Gastroesophageal sphincter (tissue), 4 donors: ENCODE data around the gene NAV2. TPM values are rescaled to one million over a fixed set of nuclear protein-coding genes. Genes with fewer than 3 reads are reported as not detected.
A peak's percentile ranks its signal among the peaks of the same experiment; 100 is the strongest.

Experiments
- ATAC-seq: fragments of 150-250 bp; one replicate; pipeline ENCODE4 v1.9.1; 2016; ENCODE audit warnings: mild to moderate bottlenecking, moderate library complexity
- H3K27ac ChIP-seq, 4 donors: fragments of 200-600 bp; sonication (generic) in 3 of 4; 1 replicate in 3 of 4; 2 replicates in 1 of 4; pipeline ENCODE4 v1.5.1; 2016 to 2019
- H3K27me3 ChIP-seq: fragments of 200-600 bp; sonication (generic); one replicate; pipeline ENCODE4 v1.5.1; 2019
- H3K36me3 ChIP-seq, 2 donors: fragments of 200-600 bp; sonication (generic); one replicate each; pipeline ENCODE4 v1.5.1; 2019; ENCODE audit warnings: control low read depth in 1 of 2
- H3K4me1 ChIP-seq, 3 donors: fragments of 200-600 bp; sonication (generic); 1 replicate in 2 of 3; 2 replicates in 1 of 3; pipeline ENCODE4 v1.5.1; 2016 to 2019; ENCODE audit warnings: control low read depth in 2 of 3
- H3K4me3 ChIP-seq, 2 donors: fragments of 200-600 bp; sonication (generic); one replicate each; pipeline ENCODE4 v1.5.1; 2019; ENCODE audit warnings: mild to moderate bottlenecking in 1 of 2, moderate library complexity in 1 of 2
- H3K9me3 ChIP-seq, 3 donors: fragments of 200-600 bp; sonication (generic); one replicate each; pipeline ENCODE4 v1.5.1; 2017 to 2019; ENCODE audit warnings: control low read depth in 2 of 3
- CTCF ChIP-seq, 4 experiments: fragments of 200-600 bp in 2 of 4; fragments of 450-650 bp in 2 of 4; sonication (generic) in 1 of 4; IDR thresholded peaks; one replicate each; pipeline ENCODE4 v1.5.1; 2017 to 2019; ENCODE audit warnings: antibody characterized with exemption in 4 of 4, mild to moderate bottlenecking in 2 of 4, moderate library complexity in 2 of 4
- EP300 ChIP-seq: sonication (generic); formaldehyde crosslinking; IDR thresholded peaks from one replicate; pipeline ENCODE4 v1.6.1; 2017; ENCODE audit warnings: antibody characterized with exemption, mild to moderate bottlenecking
- POLR2A ChIP-seq, 2 donors: fragments of 450-650 bp; IDR thresholded peaks; one replicate each; pipeline ENCODE4 v1.6.1; 2017; ENCODE audit warnings: antibody characterized with exemption in 2 of 2, mild to moderate bottlenecking in 2 of 2, moderate library complexity in 1 of 2
- POLR2AphosphoS5 ChIP-seq: sonication (generic); formaldehyde crosslinking; IDR thresholded peaks from one replicate; pipeline ENCODE4 v1.6.1; 2017; ENCODE audit warnings: antibody characterized with exemption
- WGBS, 2 donors: methylation state at CpG; one replicate each; pipeline ENCODE4 v1.1.5; 2018; ENCODE audit warnings: low coverage in 1 of 2; 5-methylcytosine and 5-hydroxymethylcytosine counted together
- total RNA-seq, 4 donors: library from RNA; depleted of rRNA; stranded (reverse); fragments of >200 nt; gene quantifications; one replicate each; pipeline ENCODE4 v1.1.0, GENCODE V29; 2016

NAV2 gene
- total RNA-seq, 4 donors from 2014 or later: 19.5 to 57.1 (median 43.4) TPM

DNA sequence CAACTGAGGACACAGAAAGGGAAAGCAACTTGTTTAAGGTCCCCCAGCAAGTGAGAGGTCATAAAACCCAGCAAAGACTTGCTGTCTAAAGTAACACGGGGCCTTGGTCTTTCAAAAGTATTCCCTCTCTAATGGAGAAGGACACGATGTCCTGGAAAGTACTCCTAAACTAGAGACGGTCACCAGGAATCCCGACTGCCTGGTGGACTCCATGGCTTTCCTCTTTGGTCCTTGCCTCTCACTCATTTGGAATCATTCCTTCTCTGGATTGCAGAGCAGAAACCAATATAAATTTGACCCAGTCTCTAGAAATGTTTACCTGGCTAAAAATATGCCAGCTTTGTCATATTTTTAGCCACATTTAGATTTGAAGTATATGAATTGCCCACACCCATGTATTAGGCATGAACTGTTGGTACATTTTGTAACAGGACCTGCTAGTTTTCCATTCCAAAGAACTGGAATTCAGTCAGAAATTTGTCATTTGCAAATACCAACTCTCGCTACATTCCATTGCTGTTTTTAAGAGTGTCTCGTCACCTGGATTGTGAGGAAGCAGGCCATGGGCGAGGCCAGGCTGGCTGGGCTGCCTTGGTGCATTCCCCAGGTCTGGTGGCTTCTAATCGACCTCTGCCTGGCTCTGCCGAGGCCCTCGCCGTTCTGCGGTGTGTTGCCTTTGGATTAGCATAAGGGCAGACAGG is 12.9 kb downstream of the NAV2 start:
- no peaks in the 10 kb centered on the region for H3K9me3 ChIP-seq
- no peak overlapping the region for H3K4me3 ChIP-seq
- WGBS, 2 donors: 45 to 66% methylated on average over 5 to 10 of the region's 12 CpGs
- H3K27ac ChIP-seq: peak overlapping the region; percentile 69 to 92 (median 83)
- peaks cover 20 to 98% (median 32%) of the 10 kb centered on the region in 3 donors for H3K4me1 ChIP-seq
- TF ChIP-seq CTCF (IDR thresholded peaks at IDR 0.05) (no peak), EP300 (peak; percentile 9), POLR2AphosphoS5 (peak; percentile 80), POLR2A (IDR thresholded peaks at IDR 0.05) (no peak)
- no peaks in the 10 kb centered on the region for H3K27me3 ChIP-seq
- peaks cover 0 to 3% of the 10 kb centered on the region in 2 donors for H3K36me3 ChIP-seq
- peak; percentile 60 for ATAC-seq

GRCh38 chr11:19727246-19727645 is 14.6 kb downstream of the NAV2 start:
- 100% methylated on average over 1 of the region's 1 CpG; no CpG with 5 or more reads in 1 of the 2 donors for WGBS, 2 donors
- ATAC-seq: no peak
- no peak for TF ChIP-seq CTCF (IDR thresholded peaks at IDR 0.05)
- TF ChIP-seq EP300: no peak
- peak; percentile 72 for TF ChIP-seq POLR2AphosphoS5
- no peak for TF ChIP-seq POLR2A (IDR thresholded peaks at IDR 0.05)
- Histone ChIP-seq H3K4me1 (peaks cover 20 to 99% (median 32%) of the 10 kb centered on the region in 3 donors), H3K36me3 (peaks cover 0 to 3% of the 10 kb centered on the region in 2 donors), H3K27ac (peak overlapping the region in 3 of 4 donors; percentile 81 to 92 (median 85)), H3K27me3 (no peaks in the 10 kb centered on the region), H3K4me3 (no peak overlapping the region), H3K9me3 (no peaks in the 10 kb centered on the region)

GRCh38 chr11:19728436-19728835 is 15.8 kb downstream of the NAV2 start:
- H3K27me3 ChIP-seq: no peaks in the 10 kb centered on the region
- H3K4me3 ChIP-seq: no peak overlapping the region
- H3K4me1 ChIP-seq: peaks cover 16 to 99% (median 24%) of the 10 kb centered on the region in 3 donors
- 47 to 67% methylated on average over 1 to 3 of the region's 4 CpGs for WGBS, 2 donors
- peak overlapping the region in 3 of 4 donors; percentile 77 to 85 (median 80) for H3K27ac ChIP-seq
- peak; percentile 34 for ATAC-seq
- H3K36me3 ChIP-seq: peaks cover 0 to 3% of the 10 kb centered on the region in 2 donors
- TF ChIP-seq EP300 (no peak), POLR2AphosphoS5 (no peak), POLR2A (IDR thresholded peaks at IDR 0.05) (no peak), CTCF (IDR thresholded peaks at IDR 0.05) (no peak)
- no peaks in the 10 kb centered on the region for H3K9me3 ChIP-seq

DNA sequence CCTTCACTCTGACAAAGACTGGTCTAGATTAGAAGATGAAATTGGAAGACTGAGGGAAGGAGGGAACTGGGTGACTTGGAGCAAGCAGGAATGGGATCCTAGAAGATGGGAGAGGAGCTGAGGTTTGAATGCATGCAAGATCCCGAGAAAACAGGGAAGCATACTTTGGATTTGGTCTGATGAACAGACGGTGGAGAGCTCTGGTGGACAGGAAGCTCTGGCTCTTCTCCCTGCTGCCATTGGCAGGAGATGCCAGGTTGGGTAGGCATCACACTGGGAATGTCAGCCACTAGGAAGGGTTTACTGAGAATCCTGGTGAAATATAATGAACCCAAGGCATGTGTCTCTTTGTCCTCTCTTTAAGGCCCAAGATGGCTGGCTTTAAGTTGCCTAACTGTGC is 16.5 kb downstream of the NAV2 start:
- peak overlapping the region; percentile 25 to 80 (median 78) for H3K27ac ChIP-seq
- H3K4me1 ChIP-seq: peaks cover 13 to 96% (median 18%) of the 10 kb centered on the region in 3 donors
- peaks cover 0 to 3% of the 10 kb centered on the region in 2 donors for H3K36me3 ChIP-seq
- no peak for TF ChIP-seq POLR2AphosphoS5
- no peak for TF ChIP-seq CTCF (IDR thresholded peaks at IDR 0.05)
- TF ChIP-seq EP300: no peak
- TF ChIP-seq POLR2A (IDR thresholded peaks at IDR 0.05): no peak
- 51 to 80% methylated on average over 2 of the region's 2 CpGs for WGBS, 2 donors
- H3K27me3 ChIP-seq: no peaks in the 10 kb centered on the region
- no peak overlapping the region for H3K4me3 ChIP-seq
- H3K9me3 ChIP-seq: no peaks in the 10 kb centered on the region
- ATAC-seq: no peak

DNA sequence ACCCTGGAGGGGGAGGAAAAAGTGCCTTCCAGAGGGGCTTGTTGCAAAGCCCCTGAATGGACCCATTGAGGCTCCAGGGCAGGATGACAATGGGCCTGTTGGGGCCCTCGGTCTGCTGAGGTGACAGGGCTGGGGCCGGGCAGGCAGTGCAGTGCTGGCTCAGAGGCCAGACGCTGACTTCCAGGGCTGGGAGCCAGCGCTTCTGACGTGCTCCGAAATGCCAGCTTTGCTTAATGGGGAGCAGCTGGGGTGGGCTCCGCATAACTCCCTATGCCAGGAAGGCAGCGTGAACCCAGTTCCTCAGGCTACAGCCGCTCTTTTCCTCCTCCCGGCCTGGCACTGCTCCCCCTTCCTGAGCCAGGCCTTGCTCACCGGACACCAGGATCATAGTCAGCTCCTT is 17.7 kb downstream of the NAV2 start:
- no peak overlapping the region for H3K4me3 ChIP-seq
- H3K4me1 ChIP-seq: peaks cover 9 to 96% (median 13%) of the 10 kb centered on the region in 3 donors
- ATAC-seq: peak; percentile 67
- H3K9me3 ChIP-seq: no peaks in the 10 kb centered on the region
- peak overlapping the region; percentile 60 to 80 (median 78) for H3K27ac ChIP-seq
- no peaks in the 10 kb centered on the region for H3K36me3 ChIP-seq
- 48 to 72% methylated on average over 4 to 7 of the region's 11 CpGs for WGBS, 2 donors
- TF ChIP-seq POLR2AphosphoS5 (peak; percentile 95), CTCF (IDR thresholded peaks at IDR 0.05) (no peak)
- H3K27me3 ChIP-seq: no peaks in the 10 kb centered on the region
